PFSK-1 (cell line): ENCODE measurements around the gene SNRPF.

Experiments used
- FOXP2 ChIP-seq: optimal IDR thresholded peaks from 2 replicates; pipeline ENCODE3; 2011; ENCODE audit warnings: borderline replicate concordance, control low read depth, inconsistent platforms; ENCODE audit not compliant: insufficient read depth; ENCODE audit errors: extremely low read length, extremely low read depth
- POLR2AphosphoS5 ChIP-seq: IDR thresholded peaks from 2 replicates; pipeline ENCODE4 v1.6.1; 2012; ENCODE audit warnings: low read depth, mild to moderate bottlenecking, control low read depth, low read length, moderate library complexity
- REST ChIP-seq, 2 experiments: IDR thresholded peaks; 2 replicates each; pipeline versions ENCODE4 v1.6.1 to v1.8.0; 2011 to 2012; ENCODE audit warnings: low read depth in 2 of 2, low read length in 2 of 2, control low read depth in 1 of 2, inconsistent platforms in 1 of 2, mild to moderate bottlenecking in 1 of 2, moderate library complexity in 1 of 2; ENCODE audit not compliant: insufficient read depth in 1 of 2
- SIN3A ChIP-seq: IDR thresholded peaks from 2 replicates; pipeline ENCODE4 v1.6.1; 2012; ENCODE audit warnings: mild to moderate bottlenecking, low read length, moderate library complexity, borderline replicate concordance; ENCODE audit not compliant: insufficient read depth
- TAF1 ChIP-seq: IDR thresholded peaks from 2 replicates; pipeline ENCODE4 v1.6.1; 2012; ENCODE audit warnings: low read length, control low read depth, borderline replicate concordance; ENCODE audit not compliant: insufficient read depth

The SNRPF gene

GRCh38 chr12:95820096-95820703 lies 38.6 kb upstream of the SNRPF start:
- TF ChIP-seq TAF1 (no peak), SIN3A (no peak), FOXP2 (no peak), REST (IDR thresholded peaks at IDR 0.05; ENCODE audit: insufficient read depth in 1 of 2, low read depth in 2 of 2, low read length in 2 of 2) (no peak), POLR2AphosphoS5 (no peak)

GRCh38 chr12:95829395-95829794 lies 29.4 kb upstream of the SNRPF start:
- TF ChIP-seq FOXP2 (no peak), POLR2AphosphoS5 (peak; percentile 14; the same call in 1 of the 2 replicates)

GRCh38 chr12:95830335-95831089 lies 28.2 kb upstream of the SNRPF start:
- TF ChIP-seq SIN3A (no peak; the same call in 1 of the 2 replicates), POLR2AphosphoS5 (no peak), TAF1 (no peak), FOXP2 (no peak), REST (IDR thresholded peaks at IDR 0.05; ENCODE audit: insufficient read depth in 1 of 2, low read depth in 2 of 2, low read length in 2 of 2) (no peak)

GRCh38 chr12:95834572-95834971 lies 24.2 kb upstream of the SNRPF start:
- TF ChIP-seq POLR2AphosphoS5, result no peak
- TF ChIP-seq TAF1, result no peak
- no peak for TF ChIP-seq REST (IDR thresholded peaks at IDR 0.05; ENCODE audit: insufficient read depth in 1 of 2, low read depth in 2 of 2, low read length in 2 of 2)
- TF ChIP-seq SIN3A, result no peak
- no peak for TF ChIP-seq FOXP2

DNA sequence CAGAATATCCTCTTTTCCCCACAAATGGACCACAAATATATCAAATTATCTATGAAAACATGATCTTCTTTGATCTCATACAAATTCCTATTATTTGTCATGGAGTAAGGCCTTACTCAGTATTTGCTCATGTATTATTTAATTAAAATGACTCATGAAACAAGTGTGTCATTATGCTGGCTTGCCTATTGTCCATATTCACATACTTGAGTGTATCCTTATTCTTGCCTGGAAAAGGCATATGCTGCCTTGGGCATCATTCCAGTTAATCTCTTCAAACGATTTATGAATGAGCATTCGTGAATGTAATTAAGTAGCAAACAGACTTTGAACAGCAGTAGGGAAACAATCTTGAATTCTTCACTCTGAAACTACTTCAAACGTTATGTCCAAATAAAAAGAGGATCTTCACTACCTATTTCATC lies 22.6 kb upstream of the SNRPF start:
- TF ChIP-seq SIN3A (peak; percentile 56; the same call in 1 of the 2 replicates), TAF1 (peak; percentile 39; the same call in 1 of the 2 replicates), POLR2AphosphoS5 (peak; percentile 36; the same call in 1 of the 2 replicates), FOXP2 (no peak)
